ENCODE measurements around the gene CCSAP. TPM values are rescaled to one million over a fixed set of nuclear protein-coding genes. Genes with fewer than 3 reads are reported as not detected.
"Not testable (repeated sequence)": the region's sequence is repeated elsewhere in the genome, so short reads cannot be mapped to it uniquely, and the experiment has no call there.

CCSAP gene
- total RNA-seq, 2 donors from 2014 or later, result 7.9 to 8.2 TPM

DNA sequence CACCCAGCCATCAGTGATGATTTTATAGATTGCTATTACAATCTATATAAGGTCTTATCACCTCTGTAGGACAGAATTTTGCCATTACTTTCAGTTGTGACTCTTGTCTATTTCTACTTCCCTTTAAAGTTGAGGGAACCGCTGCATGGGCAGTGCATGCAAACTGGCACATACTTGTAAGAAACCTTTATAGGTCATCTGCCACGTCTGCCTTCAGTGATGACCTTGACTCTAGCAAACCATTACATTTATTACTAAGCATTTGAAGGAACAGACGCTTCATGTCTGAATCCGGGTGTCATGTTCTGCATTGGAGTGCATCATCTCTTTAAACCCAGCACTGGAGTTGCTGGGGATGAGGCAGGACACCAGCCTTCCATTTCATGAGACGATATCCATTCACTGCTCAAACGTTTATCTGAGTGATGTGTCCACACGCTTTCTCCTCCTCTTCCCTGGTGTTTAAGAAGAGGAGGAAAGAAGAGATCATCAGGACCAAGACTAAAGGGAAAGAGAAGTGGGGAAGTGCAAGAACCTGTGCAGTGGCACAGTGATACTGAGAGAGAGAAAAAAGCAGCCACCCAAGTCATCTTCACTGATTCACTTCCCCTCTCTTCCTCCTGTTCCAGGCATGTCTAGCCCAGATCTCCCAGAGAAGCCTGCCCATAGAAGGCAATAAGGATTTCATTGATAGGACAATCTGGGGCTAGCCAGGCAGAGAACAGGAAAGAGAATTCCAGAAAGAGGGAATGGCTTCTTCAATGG is 14.1 kb downstream of the CCSAP start:
- DNase-seq (no peak), ATAC-seq (replicated peaks in 1 of 2) (no peak)
- H3K36me3 Mint-ChIP-seq (ENCODE audit: insufficient read depth in 2 of 2), result peaks cover 0 to 1% of the 10 kb centered on the region in 2 donors
- H3K27ac Mint-ChIP-seq, result no peak overlapping the region
- no peak overlapping the region for H3K4me3 Mint-ChIP-seq
- peaks cover 26% of the 10 kb centered on the region for H3K4me1 Mint-ChIP-seq (ENCODE audit: low read depth)
- no peaks in the 10 kb centered on the region for H3K9me3 Mint-ChIP-seq
- no peaks in the 10 kb centered on the region for H3K27me3 Mint-ChIP-seq (ENCODE audit: low read depth)

DNA sequence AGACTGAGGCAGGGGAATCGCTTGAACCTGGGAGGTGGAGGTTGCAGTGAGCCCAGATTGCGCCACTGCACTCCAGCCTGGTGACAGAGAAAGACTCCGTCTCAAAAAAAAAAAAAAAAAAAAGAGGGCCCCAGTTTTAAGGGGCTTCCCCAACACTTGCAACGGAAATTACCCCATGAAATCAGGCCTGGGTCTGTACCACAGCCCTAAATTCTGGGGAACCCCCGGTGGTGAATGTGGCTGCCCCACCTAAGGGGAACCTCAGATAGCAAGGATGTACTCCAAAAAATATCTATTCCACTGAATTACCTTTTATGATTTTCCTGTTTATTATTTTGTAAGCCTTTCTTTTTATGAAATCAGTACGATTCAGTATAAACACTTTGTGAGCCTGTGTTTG is 15.1 kb downstream of the CCSAP start:
- H3K27ac Mint-ChIP-seq; H3K9me3 Mint-ChIP-seq; H3K36me3 Mint-ChIP-seq (ENCODE audit: insufficient read depth in 2 of 2); H3K27me3 Mint-ChIP-seq (ENCODE audit: low read depth); H3K4me3 Mint-ChIP-seq: not testable (repeated sequence)
- ATAC-seq (replicated peaks in 1 of 2), result peak in 1 of 2 donors; percentile 36
- peaks cover 26% of the 10 kb centered on the region for H3K4me1 Mint-ChIP-seq (ENCODE audit: low read depth)
- DNase-seq, result peak in 1 of 2 donors; percentile 14

GRCh38 chr1:229326601-229327000 is 16.2 kb downstream of the CCSAP start:
- ATAC-seq (replicated peaks in 1 of 2), result no peak
- Mint-ChIP-seq H3K9me3 (no peaks in the 10 kb centered on the region), H3K4me1 (ENCODE audit: low read depth) (peaks cover 26% of the 10 kb centered on the region), H3K27me3 (ENCODE audit: low read depth) (no peaks in the 10 kb centered on the region), H3K36me3 (ENCODE audit: insufficient read depth in 2 of 2) (peaks cover 1% of the 10 kb centered on the region in 2 donors), H3K27ac (no peak overlapping the region), H3K4me3 (peak overlapping the region in 1 of 2 donors; percentile 44)
- no peak for DNase-seq

DNA sequence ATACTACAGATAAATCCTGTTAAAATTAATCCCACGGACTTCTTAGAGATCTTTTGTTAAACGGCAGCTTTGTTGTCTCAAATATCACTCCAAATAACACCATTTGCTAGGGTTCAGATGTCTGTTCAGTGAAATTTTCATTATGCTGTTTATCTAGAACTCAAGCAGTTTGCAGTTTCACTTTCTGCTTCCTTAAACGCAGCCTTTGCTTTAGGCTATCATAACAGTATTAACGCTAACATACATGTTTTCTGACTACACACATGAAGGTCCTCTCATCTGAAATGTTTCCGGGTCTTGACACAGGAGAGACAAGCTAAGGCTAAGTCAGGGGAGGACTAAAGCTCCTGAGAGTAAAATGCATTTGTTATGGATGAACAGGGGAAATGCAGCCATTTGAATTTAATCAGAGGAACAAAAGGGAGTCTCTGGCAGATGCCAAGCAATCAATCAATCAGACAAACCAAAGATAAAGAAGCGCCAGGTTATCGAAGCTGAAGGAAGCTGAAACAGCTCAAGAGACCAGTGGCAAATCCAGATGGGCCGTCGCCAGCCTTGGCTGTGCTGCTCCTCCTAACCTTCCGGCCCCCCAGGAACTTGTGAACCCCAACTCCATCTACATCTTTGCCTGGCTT is 16.9 kb downstream of the CCSAP start:
- H3K4me1 Mint-ChIP-seq (ENCODE audit: low read depth), result peaks cover 26% of the 10 kb centered on the region
- peaks cover 1% of the 10 kb centered on the region in 2 donors for H3K36me3 Mint-ChIP-seq (ENCODE audit: insufficient read depth in 2 of 2)
- no peaks in the 10 kb centered on the region for H3K27me3 Mint-ChIP-seq (ENCODE audit: low read depth)
- no peaks in the 10 kb centered on the region for H3K9me3 Mint-ChIP-seq
- no peak for DNase-seq
- H3K27ac Mint-ChIP-seq, result no peak overlapping the region
- H3K4me3 Mint-ChIP-seq, result peak overlapping the region in 1 of 2 donors; percentile 44
- ATAC-seq (replicated peaks in 1 of 2), result no peak

- DNase-seq (no peak), ATAC-seq (replicated peaks in 1 of 2) (no peak)
- no peaks in the 10 kb centered on the region for H3K27me3 Mint-ChIP-seq (ENCODE audit: low read depth)
- H3K36me3 Mint-ChIP-seq (ENCODE audit: insufficient read depth in 2 of 2), result peaks cover 1% of the 10 kb centered on the region in 2 donors
- H3K9me3 Mint-ChIP-seq, result no peaks in the 10 kb centered on the region
- no peak overlapping the region for H3K27ac Mint-ChIP-seq
- peaks cover 26% of the 10 kb centered on the region for H3K4me1 Mint-ChIP-seq (ENCODE audit: low read depth)
- H3K4me3 Mint-ChIP-seq, result no peak overlapping the region
These were observed 17.4 kb downstream of the CCSAP start for GRCh38 chr1:229325401-229325800.

DNA sequence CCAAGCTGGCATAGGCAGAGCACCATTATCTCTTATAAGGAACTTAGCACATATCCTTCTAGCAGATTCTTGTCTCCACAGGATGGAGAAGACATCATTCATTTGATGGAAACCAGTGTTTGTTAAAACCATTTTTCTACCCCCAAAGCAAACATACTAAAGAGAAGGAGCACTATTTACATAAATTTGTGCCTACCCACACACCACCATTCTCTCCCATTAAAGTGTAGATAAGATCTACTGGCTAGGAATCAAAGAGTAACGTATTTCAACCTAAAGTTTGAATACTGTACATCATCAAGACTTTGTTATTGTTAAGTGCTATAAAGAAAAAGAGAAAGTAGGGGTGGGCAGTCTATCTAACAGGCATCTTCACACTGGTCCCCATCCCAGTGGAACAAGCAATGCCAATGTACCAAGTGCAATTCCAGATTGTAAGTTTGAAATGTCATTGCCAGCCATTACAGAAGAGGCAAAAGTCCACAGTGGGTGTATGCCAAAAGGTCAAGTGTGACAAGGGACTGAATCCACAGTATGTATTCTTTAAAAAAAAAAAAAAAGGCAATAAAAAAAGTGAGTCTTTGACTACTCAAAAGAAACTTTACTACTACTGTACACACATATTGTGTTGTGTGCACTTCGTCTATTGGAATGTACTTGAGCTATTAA is 18.8 kb downstream of the CCSAP start:
- Mint-ChIP-seq H3K27me3 (ENCODE audit: low read depth) (no peaks in the 10 kb centered on the region), H3K4me3 (no peak overlapping the region), H3K9me3 (no peaks in the 10 kb centered on the region), H3K27ac (no peak overlapping the region), H3K4me1 (ENCODE audit: low read depth) (peaks cover 26% of the 10 kb centered on the region), H3K36me3 (ENCODE audit: insufficient read depth in 2 of 2) (peaks cover 1% of the 10 kb centered on the region in 2 donors)
- no peak for DNase-seq
- no peak for ATAC-seq (replicated peaks in 1 of 2)

DNA sequence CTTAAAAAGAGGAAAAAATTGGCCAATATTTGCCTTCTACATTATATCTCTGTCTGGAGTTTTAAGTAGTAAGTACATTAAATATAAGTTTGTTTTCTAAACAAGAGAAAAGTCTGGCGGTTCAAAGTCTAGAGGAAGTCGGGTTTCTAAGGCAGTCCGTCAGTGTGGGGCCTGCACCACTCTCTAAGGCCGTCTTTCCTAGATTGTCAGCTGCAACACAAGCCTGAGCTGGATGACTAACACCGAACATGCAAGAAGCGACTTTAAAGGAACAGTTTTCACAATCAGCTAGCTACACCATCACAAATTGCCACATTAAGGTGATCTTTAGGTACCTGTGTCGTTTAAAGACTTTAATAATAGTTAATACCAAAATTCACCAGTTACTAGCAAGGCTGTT is 19.6 kb downstream of the CCSAP start:
- peaks cover 26% of the 10 kb centered on the region for H3K4me1 Mint-ChIP-seq (ENCODE audit: low read depth)
- no peak overlapping the region for H3K4me3 Mint-ChIP-seq
- no peaks in the 10 kb centered on the region for H3K27me3 Mint-ChIP-seq (ENCODE audit: low read depth)
- DNase-seq, result no peak
- peaks cover 1 to 4% of the 10 kb centered on the region in 2 donors for H3K36me3 Mint-ChIP-seq (ENCODE audit: insufficient read depth in 2 of 2)
- H3K9me3 Mint-ChIP-seq, result no peaks in the 10 kb centered on the region
- ATAC-seq (replicated peaks in 1 of 2), result no peak
- H3K27ac Mint-ChIP-seq, result no peak overlapping the region

- ATAC-seq (replicated peaks in 1 of 2) (no peak), DNase-seq (no peak)
- no peaks in the 10 kb centered on the region for H3K4me1 Mint-ChIP-seq (ENCODE audit: low read depth)
- H3K36me3 Mint-ChIP-seq (ENCODE audit: insufficient read depth in 2 of 2), result peaks cover 0 to 4% of the 10 kb centered on the region in 2 donors
- no peaks in the 10 kb centered on the region for H3K27me3 Mint-ChIP-seq (ENCODE audit: low read depth)
- H3K9me3 Mint-ChIP-seq, result no peaks in the 10 kb centered on the region
- no peak overlapping the region for H3K27ac Mint-ChIP-seq
- H3K4me3 Mint-ChIP-seq, result no peak overlapping the region
These were observed 23.4 kb downstream of the CCSAP start for GRCh38 chr1:229319487-229319886.

DNA sequence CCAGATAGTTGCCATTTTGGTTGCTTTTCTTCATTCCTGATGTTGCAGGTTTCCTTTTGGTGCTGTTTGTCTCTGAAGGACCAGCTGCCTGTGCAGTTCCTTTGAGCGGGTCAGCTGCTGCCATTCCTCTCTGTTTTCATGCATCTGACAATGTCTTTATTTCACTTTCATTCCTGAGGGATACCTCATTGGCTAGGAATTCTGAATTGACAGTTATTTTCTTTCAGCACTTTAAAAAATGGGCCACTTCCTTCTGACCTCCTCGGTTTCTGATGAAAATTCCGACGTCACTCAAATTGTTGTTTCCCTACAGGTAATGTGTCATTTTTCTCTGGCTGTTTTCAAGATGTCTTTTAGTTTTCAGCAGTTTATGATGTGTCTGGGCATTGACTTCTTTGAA is 24.8 kb downstream of the CCSAP start:
- Mint-ChIP-seq H3K27me3 (ENCODE audit: low read depth) (no peaks in the 10 kb centered on the region), H3K4me3 (no peak overlapping the region), H3K4me1 (ENCODE audit: low read depth) (no peaks in the 10 kb centered on the region), H3K9me3 (no peaks in the 10 kb centered on the region), H3K36me3 (ENCODE audit: insufficient read depth in 2 of 2) (peaks cover 0 to 4% of the 10 kb centered on the region in 2 donors), H3K27ac (peak overlapping the region; percentile 68)
- DNase-seq, result no peak
- ATAC-seq (replicated peaks in 1 of 2), result no peak

GRCh38 chr1:229316166-229316565 is 26.7 kb downstream of the CCSAP start:
- DNase-seq (no peak), ATAC-seq (replicated peaks in 1 of 2) (no peak)
- Mint-ChIP-seq H3K36me3 (ENCODE audit: insufficient read depth in 2 of 2) (peaks cover 0 to 4% of the 10 kb centered on the region in 2 donors), H3K9me3 (no peaks in the 10 kb centered on the region), H3K4me1 (ENCODE audit: low read depth) (no peaks in the 10 kb centered on the region), H3K4me3 (no peak overlapping the region), H3K27ac (no peak overlapping the region), H3K27me3 (ENCODE audit: low read depth) (no peaks in the 10 kb centered on the region)

DNA sequence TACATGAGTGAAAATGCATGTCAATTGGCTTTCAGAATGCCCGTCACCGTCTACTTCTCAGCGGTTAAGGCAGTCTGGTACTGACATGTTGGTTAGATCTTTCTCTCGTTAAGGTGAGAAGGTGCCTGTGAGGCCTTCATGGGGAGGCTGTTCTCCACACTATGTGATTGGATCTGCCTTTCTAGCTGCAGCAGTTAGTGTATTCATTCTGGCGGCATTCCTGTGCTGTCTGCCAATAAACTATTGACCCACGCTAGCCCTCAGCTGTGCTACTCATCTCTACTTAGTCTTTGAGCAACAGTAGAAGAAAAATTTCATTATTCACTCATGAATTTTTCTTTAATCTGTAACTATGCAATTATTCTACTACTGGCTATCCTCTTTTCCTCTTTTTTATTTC is 32.0 kb downstream of the CCSAP start:
- peaks cover 0 to 5% of the 10 kb centered on the region in 2 donors for H3K36me3 Mint-ChIP-seq (ENCODE audit: insufficient read depth in 2 of 2)
- no peak overlapping the region for H3K27ac Mint-ChIP-seq
- no peak overlapping the region for H3K4me3 Mint-ChIP-seq
- DNase-seq (no peak), ATAC-seq (replicated peaks in 1 of 2) (no peak)
- no peaks in the 10 kb centered on the region for H3K9me3 Mint-ChIP-seq
- no peaks in the 10 kb centered on the region for H3K4me1 Mint-ChIP-seq (ENCODE audit: low read depth)
- no peaks in the 10 kb centered on the region for H3K27me3 Mint-ChIP-seq (ENCODE audit: low read depth)

- ATAC-seq (replicated peaks in 1 of 2), result no peak
- peaks cover 0 to 5% of the 10 kb centered on the region in 2 donors for H3K36me3 Mint-ChIP-seq (ENCODE audit: insufficient read depth in 2 of 2)
- no peaks in the 10 kb centered on the region for H3K27me3 Mint-ChIP-seq (ENCODE audit: low read depth)
- no peaks in the 10 kb centered on the region for H3K9me3 Mint-ChIP-seq
- no peak overlapping the region for H3K4me3 Mint-ChIP-seq
- H3K27ac Mint-ChIP-seq, result no peak overlapping the region
- no peak for DNase-seq
- H3K4me1 Mint-ChIP-seq (ENCODE audit: low read depth), result no peaks in the 10 kb centered on the region
These were observed 33.2 kb downstream of the CCSAP start for GRCh38 chr1:229309684-229310083.

GRCh38 chr1:229309074-229309473 is 33.8 kb downstream of the CCSAP start:
- no peak overlapping the region for H3K27ac Mint-ChIP-seq
- H3K4me3 Mint-ChIP-seq, result no peak overlapping the region
- H3K9me3 Mint-ChIP-seq, result no peaks in the 10 kb centered on the region
- no peak for DNase-seq
- H3K4me1 Mint-ChIP-seq (ENCODE audit: low read depth), result no peaks in the 10 kb centered on the region
- H3K36me3 Mint-ChIP-seq (ENCODE audit: insufficient read depth in 2 of 2), result peaks cover 0 to 5% of the 10 kb centered on the region in 2 donors
- no peak for ATAC-seq (replicated peaks in 1 of 2)
- no peaks in the 10 kb centered on the region for H3K27me3 Mint-ChIP-seq (ENCODE audit: low read depth)

Data from activated T-cell treated with anti-CD3 and anti-CD28 coated beads, Interleukin-2, amount 50 U/mL, for 72 hours (primary cell).